ENCODE results near the gene CHST1. TPM values are rescaled to one million over a fixed set of nuclear protein-coding genes. Genes with fewer than 3 reads are reported as not detected.

Gene CHST1
- total RNA-seq, 2 experiments from 2014 or later = not detected

DNA sequence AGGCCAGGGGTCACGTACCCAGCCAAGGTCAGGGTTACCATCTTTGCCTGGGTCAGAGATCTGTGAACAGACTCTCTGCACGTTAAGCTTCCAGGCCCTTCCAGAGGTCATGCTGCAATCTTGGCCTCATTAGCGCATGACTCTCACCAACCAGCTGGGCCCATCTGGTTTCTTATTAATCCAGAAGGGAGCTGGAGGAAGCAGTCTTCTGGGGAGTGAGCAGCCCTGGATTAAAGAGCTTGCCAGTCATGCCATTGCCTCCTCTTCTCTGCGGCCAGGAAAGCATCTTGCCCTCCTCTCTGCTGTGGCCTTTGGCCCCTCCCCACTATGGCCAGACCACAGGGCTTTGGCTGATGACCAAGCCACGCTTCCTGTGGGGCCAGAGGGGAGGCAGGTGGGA, 57.4 kb downstream of the CHST1 start:
- no peak overlapping the region for H3K27ac ChIP-seq (ENCODE audit: low read depth in 1 of 2, low read length in 2 of 2)
- peaks cover 14 to 22% of the 10 kb centered on the region in 2 experiments for H3K27me3 ChIP-seq (ENCODE audit: control insufficient read depth in 1 of 2, insufficient read depth in 2 of 2, low read length in 2 of 2)
- Mint-ChIP-seq H3K27ac (no peak overlapping the region), H3K9me3 (no peaks in the 10 kb centered on the region), H3K27me3 (peaks cover 68% of the 10 kb centered on the region), H3K4me1 (ENCODE audit: low read depth) (no peaks in the 10 kb centered on the region), H3K36me3 (ENCODE audit: low read depth) (no peaks in the 10 kb centered on the region), H3K4me3 (no peak overlapping the region)
- ATAC-seq (ENCODE audit: poor library complexity) (no peak), DNase-seq (no peak)
- ChIA-PET CTCF (no interaction called here), POLR2A (no interaction called here)
- H3K36me3 ChIP-seq (ENCODE audit: insufficient read depth, low read length) = no peaks in the 10 kb centered on the region
- no peaks in the 10 kb centered on the region for H3K4me1 ChIP-seq (ENCODE audit: insufficient read depth, low read length)
- no peak for TF ChIP-seq CTCF (IDR thresholded peaks at IDR 0.05)
- intact Hi-C loops (cut with DNase I, micrococcal nuclease) = no loop called here
- no peak overlapping the region for H3K4me3 ChIP-seq (ENCODE audit: low read length)
- H3K9me3 ChIP-seq (ENCODE audit: control insufficient read depth in 1 of 2, insufficient read depth in 1 of 2, low read length in 2 of 2) = peaks cover 0 to 7% of the 10 kb centered on the region in 2 experiments

GRCh38 chr11:45606514-45607281, 58.7 kb downstream of the CHST1 start:
- H3K4me1 Mint-ChIP-seq (ENCODE audit: low read depth) = no peaks in the 10 kb centered on the region
- H3K4me3 ChIP-seq (ENCODE audit: low read length) = no peak overlapping the region
- H3K36me3 Mint-ChIP-seq (ENCODE audit: low read depth) = no peaks in the 10 kb centered on the region
- H3K4me3 Mint-ChIP-seq = no peak overlapping the region
- no peak overlapping the region for H3K27ac ChIP-seq (ENCODE audit: low read depth in 1 of 2, low read length in 2 of 2)
- intact Hi-C loops (cut with DNase I, micrococcal nuclease) = no loop called here
- H3K9me3 Mint-ChIP-seq = no peaks in the 10 kb centered on the region
- no peak for TF ChIP-seq CTCF (IDR thresholded peaks at IDR 0.05)
- POLR2A ChIA-PET = no interaction called here
- peaks cover 0 to 7% of the 10 kb centered on the region in 2 experiments for H3K9me3 ChIP-seq (ENCODE audit: control insufficient read depth in 1 of 2, insufficient read depth in 1 of 2, low read length in 2 of 2)
- H3K27me3 Mint-ChIP-seq = peaks cover 64% of the 10 kb centered on the region
- no peak overlapping the region for H3K27ac Mint-ChIP-seq
- DNase-seq (no peak), ATAC-seq (ENCODE audit: poor library complexity) (no peak)
- H3K27me3 ChIP-seq (ENCODE audit: control insufficient read depth in 1 of 2, insufficient read depth in 2 of 2, low read length in 2 of 2) = peaks cover 14 to 22% of the 10 kb centered on the region in 2 experiments
- no peaks in the 10 kb centered on the region for H3K36me3 ChIP-seq (ENCODE audit: insufficient read depth, low read length)
- H3K4me1 ChIP-seq (ENCODE audit: insufficient read depth, low read length) = no peaks in the 10 kb centered on the region
- CTCF ChIA-PET = no interaction called here

DNA sequence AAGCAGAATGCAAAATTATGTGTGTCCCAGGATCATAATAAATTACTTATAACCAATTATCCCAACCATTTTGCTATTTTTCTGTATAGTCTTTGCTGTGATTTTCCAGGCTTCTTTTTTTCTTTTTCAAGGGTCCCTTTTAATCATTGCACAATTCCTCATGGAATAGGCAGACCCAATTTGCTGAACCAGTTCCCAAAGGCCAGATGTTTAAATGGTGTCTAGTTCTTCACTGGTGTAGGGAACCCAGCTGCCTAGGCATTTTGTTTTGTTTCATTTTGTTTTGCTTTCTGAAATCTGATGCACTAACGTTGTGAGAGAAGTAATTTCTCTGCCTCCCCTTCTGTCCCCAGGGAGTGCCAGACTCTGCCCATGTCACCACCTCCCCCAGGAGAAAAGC, 60.4 kb downstream of the CHST1 start:
- Mint-ChIP-seq H3K4me3 (no peak overlapping the region), H3K27me3 (peaks cover 59% of the 10 kb centered on the region), H3K4me1 (ENCODE audit: low read depth) (no peaks in the 10 kb centered on the region), H3K9me3 (no peaks in the 10 kb centered on the region), H3K36me3 (ENCODE audit: low read depth) (no peaks in the 10 kb centered on the region), H3K27ac (no peak overlapping the region)
- Histone ChIP-seq H3K36me3 (ENCODE audit: insufficient read depth, low read length) (no peaks in the 10 kb centered on the region), H3K27me3 (ENCODE audit: control insufficient read depth in 1 of 2, insufficient read depth in 2 of 2, low read length in 2 of 2) (peaks cover 10 to 22% of the 10 kb centered on the region in 2 experiments), H3K27ac (ENCODE audit: low read depth in 1 of 2, low read length in 2 of 2) (no peak overlapping the region), H3K4me1 (ENCODE audit: insufficient read depth, low read length) (no peaks in the 10 kb centered on the region), H3K9me3 (ENCODE audit: control insufficient read depth in 1 of 2, insufficient read depth in 1 of 2, low read length in 2 of 2) (peaks cover 0 to 7% of the 10 kb centered on the region in 2 experiments), H3K4me3 (ENCODE audit: low read length) (no peak overlapping the region)
- no peak for ATAC-seq (ENCODE audit: poor library complexity)
- intact Hi-C loops (cut with DNase I, micrococcal nuclease) = no loop called here
- ChIA-PET POLR2A (no interaction called here), CTCF (no interaction called here)
- no peak for DNase-seq
- no peak for TF ChIP-seq CTCF (IDR thresholded peaks at IDR 0.05)

Measured in CD4-positive, alpha-beta T cell (primary cell).